ENCODE data around the gene CEP95. TPM values are rescaled to one million over a fixed set of nuclear protein-coding genes. Genes with fewer than 3 reads are reported as not detected.

Gene CEP95
- polyA plus RNA-seq, 2 of the 4 experiments (the other 2 are of a cell fraction) = 30.0 to 73.0 TPM

GRCh38 chr17:64505340-64506200, 1.2 kb upstream of the CEP95 start (continued):
- TF ChIP-seq FOXS1 (CRISPR knock-in tag; IDR thresholded peaks at IDR 0.05) = no peak
- TF ChIP-seq ZSCAN20 (CRISPR knock-in tag; IDR thresholded peaks at IDR 0.05) = no peak
- TF ChIP-seq SREBF2 (IDR thresholded peaks at IDR 0.05) = no peak
- TF ChIP-seq NPAS2 (CRISPR knock-in tag; IDR thresholded peaks at IDR 0.05; ENCODE audit: borderline replicate concordance) = no peak
- TF ChIP-seq JUN (IDR thresholded peaks at IDR 0.05) = no peak; a peak in 1 of 5 replicates
- TF ChIP-seq EP300 (IDR thresholded peaks at IDR 0.05) = no peak
- TF ChIP-seq HOXB13 (CRISPR knock-in tag; IDR thresholded peaks at IDR 0.05; ENCODE audit: low read depth) = no peak
- no peak for TF ChIP-seq HOXB5 (CRISPR knock-in tag; IDR thresholded peaks at IDR 0.05)
- TF ChIP-seq GATA3 (IDR thresholded peaks at IDR 0.05; ENCODE audit: borderline replicate concordance) = no peak
- no peak for TF ChIP-seq BCL3 (IDR thresholded peaks at IDR 0.05)
- TF ChIP-seq FOSB (CRISPR knock-in tag; IDR thresholded peaks at IDR 0.05) = peak; percentile 85
- TF ChIP-seq RFX5 (IDR thresholded peaks at IDR 0.05) = no peak
- peak; percentile 65 for TF ChIP-seq POLR2A (IDR thresholded peaks at IDR 0.05; ENCODE audit: low read length)
- TF ChIP-seq CTCF (IDR thresholded peaks at IDR 0.05) = no peak; the same call in 2 of the 3 replicates
- TF ChIP-seq ELK1 (IDR thresholded peaks at IDR 0.05; ENCODE audit: low read depth, low read length) = no peak
- TF ChIP-seq TP53 (CRISPR knock-in tag; IDR thresholded peaks at IDR 0.05) = peak; percentile 83
- peak; percentile 20; the same call in 1 of the 2 replicates for TF ChIP-seq REST (IDR thresholded peaks at IDR 0.05)
- no peak for TF ChIP-seq JUNB (IDR thresholded peaks at IDR 0.05)
- no peak for TF ChIP-seq CBX8 (IDR thresholded peaks at IDR 0.05)
- peak; percentile 66; the same call in 1 of the 2 replicates for TF ChIP-seq MYC (IDR thresholded peaks at IDR 0.05; ENCODE audit: borderline replicate concordance, low read length)
- no peak for TF ChIP-seq USF2 (IDR thresholded peaks at IDR 0.05)
- no peak for TF ChIP-seq ZFP36 (IDR thresholded peaks at IDR 0.05; ENCODE audit: borderline replicate concordance, partially characterized antibody)
- peak; percentile 94 for TF ChIP-seq TFCP2L1 (CRISPR knock-in tag; IDR thresholded peaks at IDR 0.05)
- no peak for TF ChIP-seq MAFK (IDR thresholded peaks at IDR 0.05; ENCODE audit: partially characterized antibody)
- TF ChIP-seq MAZ (IDR thresholded peaks at IDR 0.05; ENCODE audit: borderline replicate concordance, low read depth, low read length) = no peak
- 0 out of 2 replicates have a peak, but pooled peaks have one; percentile 44 for TF ChIP-seq PBX3 (IDR thresholded peaks at IDR 0.05)
- TF ChIP-seq CBX2 (IDR thresholded peaks at IDR 0.05; ENCODE audit: borderline replicate concordance, low read depth) = no peak
- TF ChIP-seq HOXA7 (CRISPR knock-in tag; IDR thresholded peaks at IDR 0.05) = peak; percentile 78; the same call in 1 of the 2 replicates
- TF ChIP-seq POLR2AphosphoS2 (conservative IDR thresholded peaks at IDR 0.05; ENCODE audit: low read length) = no peak
- TF ChIP-seq KDM5A (IDR thresholded peaks at IDR 0.05) = no peak
- TF ChIP-seq RCOR1 (IDR thresholded peaks at IDR 0.05; ENCODE audit: low read depth, low read length) = no peak
- no peak for TF ChIP-seq NFE2L2 (conservative IDR thresholded peaks at IDR 0.05; ENCODE audit: low read length)
- TF ChIP-seq EHMT2 (IDR thresholded peaks at IDR 0.05; ENCODE audit: low read depth) = no peak
- no peak for TF ChIP-seq SMC3 (IDR thresholded peaks at IDR 0.05)

All from A549 (cell line).